Adrenal gland (tissue), 5 donors: Measurements from ENCODE around the gene IFIT1B.

Source experiments
- POLR2A ChIP-seq, 2 donors: fragments of 450-650 bp; IDR thresholded peaks; one replicate each; pipeline ENCODE4 v1.6.1; 2017; ENCODE audit warnings: antibody characterized with exemption in 2 of 2, mild to moderate bottlenecking in 2 of 2, moderate library complexity in 1 of 2
- TF ChIP-seq, protein P1 (sequence below), 6 experiments: fragments of 450-650 bp in 4 of 6; fragments of 200-600 bp in 2 of 6; sonication (generic) in 1 of 6; IDR thresholded peaks; 1 replicate in 5 of 6; 2 replicates in 1 of 6; pipeline versions ENCODE4 v1.5.1 to v1.8.0; 2016 to 2021; ENCODE audit warnings: antibody characterized with exemption in 6 of 6, mild to moderate bottlenecking in 2 of 6, moderate library complexity in 1 of 6
- donor health status: DM: no; HTN: no; CAD: no.

DNA sequence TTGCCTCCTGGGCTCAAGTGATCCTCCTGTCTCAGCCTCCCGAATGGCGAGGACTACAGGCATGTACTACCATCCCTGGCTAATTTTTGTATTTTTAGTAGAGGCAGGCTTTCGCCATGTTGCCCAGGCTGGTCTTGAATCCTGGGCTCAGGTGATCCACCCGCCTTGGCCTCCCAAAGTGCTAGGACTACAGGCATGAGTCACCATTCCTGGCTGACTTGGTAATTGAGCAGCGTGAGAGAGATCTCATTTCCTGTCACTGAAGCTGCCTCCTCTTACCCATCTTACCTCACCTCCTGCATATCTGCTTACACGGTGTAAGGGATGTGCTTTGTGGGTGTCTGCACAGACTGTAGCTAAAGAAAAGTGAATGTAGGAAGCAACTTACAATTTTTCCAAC, 40.4 kb upstream of the IFIT1B start:
- TF ChIP-seq, protein P1, sequence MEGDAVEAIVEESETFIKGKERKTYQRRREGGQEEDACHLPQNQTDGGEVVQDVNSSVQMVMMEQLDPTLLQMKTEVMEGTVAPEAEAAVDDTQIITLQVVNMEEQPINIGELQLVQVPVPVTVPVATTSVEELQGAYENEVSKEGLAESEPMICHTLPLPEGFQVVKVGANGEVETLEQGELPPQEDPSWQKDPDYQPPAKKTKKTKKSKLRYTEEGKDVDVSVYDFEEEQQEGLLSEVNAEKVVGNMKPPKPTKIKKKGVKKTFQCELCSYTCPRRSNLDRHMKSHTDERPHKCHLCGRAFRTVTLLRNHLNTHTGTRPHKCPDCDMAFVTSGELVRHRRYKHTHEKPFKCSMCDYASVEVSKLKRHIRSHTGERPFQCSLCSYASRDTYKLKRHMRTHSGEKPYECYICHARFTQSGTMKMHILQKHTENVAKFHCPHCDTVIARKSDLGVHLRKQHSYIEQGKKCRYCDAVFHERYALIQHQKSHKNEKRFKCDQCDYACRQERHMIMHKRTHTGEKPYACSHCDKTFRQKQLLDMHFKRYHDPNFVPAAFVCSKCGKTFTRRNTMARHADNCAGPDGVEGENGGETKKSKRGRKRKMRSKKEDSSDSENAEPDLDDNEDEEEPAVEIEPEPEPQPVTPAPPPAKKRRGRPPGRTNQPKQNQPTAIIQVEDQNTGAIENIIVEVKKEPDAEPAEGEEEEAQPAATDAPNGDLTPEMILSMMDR (IDR thresholded peaks at IDR 0.05): no peak
- no peak for TF ChIP-seq POLR2A (IDR thresholded peaks at IDR 0.05)
